IMR-90 (cell line): ENCODE results near the gene KRTAP10-1. TPM values are rescaled to one million over a fixed set of nuclear protein-coding genes. Genes with fewer than 3 reads are reported as not detected.

ENCODE experiments used
- ATAC-seq: fragments of 200-7000 bp; cut with Tn5 transposase; 2 replicates; pipeline ENCODE4 v1.9.1; 2020; ENCODE audit warnings: low read depth, mild to moderate bottlenecking, moderate library complexity
- BruUV-seq: library from RNA; stranded (reverse); fragments of 400-500 nt; replicated peaks from 2 replicates; lab custom pipeline; 2021; lab: Mats Ljungman, UMichigan
- CTCF ChIA-PET: fragments of 300-600 bp; formaldehyde crosslinking; extraction: SDS; loops from one replicate; lab custom pipeline; 2021; ENCODE audit warnings: antibody characterized with exemption; lab: Yijun Ruan, JAX
- POLR2A ChIA-PET: fragments of 300-600 bp; sonication (Branson Sonifier 250); formaldehyde crosslinking; loops from one replicate; lab custom pipeline; 2022; ENCODE audit warnings: antibody characterized with exemption; ENCODE audit not compliant: unreplicated experiment; lab: Charles Lee
- DNase-seq: peaks from one replicate; pipeline ENCODE4 v3.0.0; 2013
- H2AFZ ChIP-seq: replicated peaks from 2 replicates; pipeline ENCODE3; 2013; ENCODE audit warnings: low read length, mild to moderate bottlenecking; ENCODE audit not compliant: poor library complexity
- H2AK5ac ChIP-seq: 2 replicates; pipeline ENCODE4 v1.6.1; 2013; ENCODE audit warnings: low read depth, low read length, inconsistent platforms
- H2AK9ac ChIP-seq: replicated peaks from 2 replicates; pipeline ENCODE3; 2013; ENCODE audit warnings: mild to moderate bottlenecking, low read depth, low read length, moderate library complexity; ENCODE audit not compliant: poor library complexity
- H2BK120ac ChIP-seq: 2 replicates; pipeline ENCODE4 v1.6.1; 2013; ENCODE audit warnings: low read depth, low read length, inconsistent platforms
- H2BK15ac ChIP-seq: 3 replicates; pipeline ENCODE4 v1.6.1; 2013; ENCODE audit warnings: low read depth, low read length, inconsistent platforms
- H2BK20ac ChIP-seq: 2 replicates; pipeline ENCODE4 v1.6.1; 2013; ENCODE audit warnings: low read depth, mild to moderate bottlenecking, inconsistent platforms, low read length, moderate library complexity
- H2BK5ac ChIP-seq: 2 replicates; pipeline ENCODE4 v1.6.1; 2013; ENCODE audit warnings: mild to moderate bottlenecking, low read depth, low read length, inconsistent platforms; ENCODE audit not compliant: poor library complexity, severe bottlenecking
- H3K14ac ChIP-seq: replicated peaks from 2 replicates; pipeline ENCODE4 v1.6.1; 2013; ENCODE audit warnings: low read depth, low read length, inconsistent platforms
- H3K18ac ChIP-seq: 2 replicates; pipeline ENCODE4 v1.6.1; 2013; ENCODE audit warnings: low read depth, low read length, control low read depth
- H3K23ac ChIP-seq: 2 replicates; pipeline ENCODE4 v1.6.1; 2013; ENCODE audit warnings: low read depth, low read length, inconsistent platforms
- H3K27ac ChIP-seq: 2 replicates; pipeline ENCODE4 v1.5.1; 2013; ENCODE audit warnings: mild to moderate bottlenecking, control low read depth, low read length; ENCODE audit not compliant: insufficient read depth
- H3K27me3 ChIP-seq: 2 replicates; pipeline ENCODE4 v1.6.1; 2013; ENCODE audit warnings: low read length; ENCODE audit not compliant: control insufficient read depth, insufficient read depth
- H3K36me3 ChIP-seq: 2 replicates; pipeline ENCODE4 v1.6.1; 2013; ENCODE audit warnings: low read length, mixed read lengths; ENCODE audit not compliant: control insufficient read depth, insufficient read depth
- H3K4ac ChIP-seq: 2 replicates; pipeline ENCODE4 v1.6.1; 2013; ENCODE audit warnings: low read depth, low read length, inconsistent platforms
- H3K4me1 ChIP-seq: 2 replicates; pipeline ENCODE4 v1.6.1; 2013; ENCODE audit warnings: low read length, mixed read lengths; ENCODE audit not compliant: control insufficient read depth, insufficient read depth
- H3K4me2 ChIP-seq: 2 replicates; pipeline ENCODE4 v1.6.1; 2013; ENCODE audit warnings: low read depth, mild to moderate bottlenecking, control low read depth, low read length, moderate library complexity
- H3K4me3 ChIP-seq: 2 replicates; pipeline ENCODE4 v1.5.1; 2013; ENCODE audit warnings: low read depth, mild to moderate bottlenecking, control low read depth, low read length, moderate library complexity; ENCODE audit not compliant: insufficient read depth
- H3K56ac ChIP-seq: 2 replicates; pipeline ENCODE4 v1.6.1; 2013; ENCODE audit warnings: low read length, inconsistent platforms; ENCODE audit not compliant: insufficient read depth; ENCODE audit errors: extremely low read depth
- H3K79me1 ChIP-seq, 2 experiments: 2 replicates each; pipeline ENCODE4 v1.6.1; 2013; ENCODE audit warnings: low read length in 2 of 2, inconsistent platforms in 1 of 2, low read depth in 1 of 2
- H3K9ac ChIP-seq: 2 replicates; pipeline ENCODE4 v1.6.1; 2013; ENCODE audit warnings: low read depth, low read length, control low read depth
- H3K9me1 ChIP-seq: 2 replicates; pipeline ENCODE4 v1.6.1; 2013; ENCODE audit warnings: low read length, inconsistent platforms; ENCODE audit not compliant: insufficient read depth
- H3K9me3 ChIP-seq: 2 replicates; pipeline ENCODE4 v1.6.1; 2013; ENCODE audit warnings: low read length; ENCODE audit not compliant: control insufficient read depth, insufficient read depth
- H4K20me1 ChIP-seq: 2 replicates; pipeline ENCODE4 v1.6.1; 2013; ENCODE audit warnings: low read length, inconsistent platforms; ENCODE audit not compliant: insufficient read depth
- H4K5ac ChIP-seq: 2 replicates; pipeline ENCODE4 v1.6.1; 2013; ENCODE audit warnings: mild to moderate bottlenecking, low read depth, low read length, control low read depth
- H4K8ac ChIP-seq, 2 experiments: 2 replicates each; pipeline ENCODE4 v1.6.1; 2013; ENCODE audit warnings: low read depth in 2 of 2, low read length in 2 of 2, control low read depth in 1 of 2, inconsistent platforms in 1 of 2
- H4K91ac ChIP-seq: 2 replicates; pipeline ENCODE4 v1.6.1; 2013; ENCODE audit warnings: low read depth, low read length, inconsistent platforms; ENCODE audit not compliant: insufficient read depth
- BHLHE40 ChIP-seq: fragments of 150-350 bp; IDR thresholded peaks from 2 replicates; pipeline ENCODE4 v1.6.1; 2016; ENCODE audit warnings: mild to moderate bottlenecking, low read depth, low read length
- CTCF ChIP-seq: conservative IDR thresholded peaks from 2 replicates; pipeline ENCODE4 v1.5.1; 2012; ENCODE audit warnings: mild to moderate bottlenecking, low read depth, low read length, improper control_type of control experiment
- FOS ChIP-seq: fragments of 150-350 bp; IDR thresholded peaks from 2 replicates; pipeline ENCODE4 v1.6.1; 2016; ENCODE audit warnings: low read depth, low read length
- MAFK ChIP-seq: IDR thresholded peaks from 2 replicates; pipeline ENCODE4 v1.6.1; 2012; ENCODE audit warnings: low read depth, low read length, improper control_type of control experiment
- NFE2L2 ChIP-seq: fragments of 150-350 bp; IDR thresholded peaks from 2 replicates; pipeline ENCODE4 v1.6.1; 2016; ENCODE audit warnings: low read depth, mild to moderate bottlenecking, low read length
- POLR2A ChIP-seq: IDR thresholded peaks from 2 replicates; pipeline ENCODE4 v1.6.1; 2012; ENCODE audit warnings: mild to moderate bottlenecking, low read depth, low read length
- RAD21 ChIP-seq: IDR thresholded peaks from 2 replicates; pipeline ENCODE4 v1.6.1; 2012; ENCODE audit warnings: low read length, improper control_type of control experiment
- RCOR1 ChIP-seq: IDR thresholded peaks from 2 replicates; pipeline ENCODE4 v1.6.1; 2012; ENCODE audit warnings: mild to moderate bottlenecking, low read length, improper control_type of control experiment; ENCODE audit not compliant: insufficient replicate concordance
- SMC3 ChIP-seq: fragments of 150-350 bp; IDR thresholded peaks from 2 replicates; pipeline ENCODE4 v1.6.1; 2016; ENCODE audit warnings: low read depth, mild to moderate bottlenecking, antibody characterized with exemption, low read length, moderate library complexity
- WGBS, 2 experiments: methylation state at CpG; one replicate each; pipeline versions ENCODE4 v1.1.5 to v1.1.7; 2013; ENCODE audit warnings: missing lambda C conversion rate in 2 of 2; ENCODE audit not compliant: insufficient read length in 1 of 2; ENCODE audit errors: extremely low coverage in 2 of 2; 5-methylcytosine and 5-hydroxymethylcytosine counted together
- dilution Hi-C: fragments of 300-500 bp; cut with HindIII; formaldehyde crosslinking; loops from one replicate; pipeline ENCODE4 v1.14.3; 2018; ENCODE audit warnings: low sequenced_read_pairs; ENCODE audit not compliant: unreplicated experiment
- in situ Hi-C: fragments of 300-500 bp; cut with MboI; formaldehyde crosslinking; loops from 3 replicates; pipeline ENCODE4 v1.14.3; 2019; ENCODE audit warnings: low sequenced_read_pairs, inconsistent platforms, mixed read lengths
- intact Hi-C: fragments of 100-400 bp; cut with micrococcal nuclease; formaldehyde crosslinking; loops from 2 replicates; pipeline ENCODE4 v1.10.0; 2022
- polyA plus RNA-seq, 3 experiments: library from polyadenylated mRNA; depleted of rRNA; stranded (reverse); fragments of >200 nt; gene quantifications; 2 replicates each; pipeline ENCODE4 v1.2.3, GENCODE V29; 2012; ENCODE audit warnings: low replicate concordance in 1 of 3
- total RNA-seq: library from RNA; depleted of rRNA; stranded (reverse); fragments of >200 nt; gene quantifications from 2 replicates; pipeline ENCODE4 v1.2.3, GENCODE V29; 2012
- TF ChIP-seq, protein P1 (sequence below): fragments of 150-350 bp; IDR thresholded peaks from 2 replicates; pipeline ENCODE4 v1.6.1; 2016; ENCODE audit warnings: low read depth, mild to moderate bottlenecking, low read length, moderate library complexity, borderline replicate concordance

Gene KRTAP10-1
- total and polyA plus RNA-seq, 2 of the 4 experiments (the other 2 are of a cell fraction), result not detected

DNA sequence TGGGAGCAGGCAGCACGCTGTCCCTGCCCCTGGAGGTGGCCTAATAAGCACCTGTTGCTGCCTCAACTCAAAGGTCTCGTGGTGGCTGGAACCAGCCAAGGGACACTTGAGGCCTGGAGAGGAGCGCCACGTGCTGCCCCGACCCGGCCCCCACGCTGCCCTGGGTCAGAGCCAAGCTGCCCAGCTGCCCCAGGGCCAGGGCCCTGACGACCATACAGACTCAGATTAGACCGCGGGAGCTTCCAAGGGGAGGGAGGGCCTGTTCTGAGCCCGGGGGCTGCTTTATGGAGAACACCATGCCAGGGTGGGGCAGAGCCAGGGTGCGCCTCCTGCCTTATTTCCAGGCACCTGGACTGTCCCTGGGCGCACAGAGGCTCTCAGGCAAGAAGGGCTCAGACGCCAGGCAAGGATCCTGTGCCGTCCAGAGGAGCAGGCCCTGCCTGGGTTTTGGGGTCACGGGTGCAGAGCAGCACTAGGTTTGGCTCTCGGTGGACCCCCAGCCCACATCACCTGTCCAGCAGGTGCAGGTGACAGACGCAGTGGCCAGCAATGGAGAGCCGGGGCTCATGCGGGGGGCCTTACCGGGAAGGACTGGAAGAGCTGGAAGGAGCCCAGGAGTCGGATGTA, 18.6 kb downstream of the KRTAP10-1 start:
- H3K23ac ChIP-seq, result no peak overlapping the region
- H4K91ac ChIP-seq, result no peak overlapping the region
- DNase-seq (no peak), ATAC-seq (no peak)
- H2BK20ac ChIP-seq, result no peak overlapping the region
- H3K4ac ChIP-seq, result no peak overlapping the region
- H4K20me1 ChIP-seq, result no peaks in the 10 kb centered on the region
- 73% methylated on average over 6 of the region's 22 CpGs; no CpG with 5 or more reads in 1 of the 2 experiments for WGBS, 2 experiments
- H3K14ac ChIP-seq, result no peak overlapping the region
- dilution Hi-C loops, result no loop called here
- H3K18ac ChIP-seq, result no peak overlapping the region
- H4K8ac ChIP-seq, result no peak overlapping the region
- H3K27ac ChIP-seq, result no peak overlapping the region
- in situ Hi-C loops, result loop anchor here (25.0 kb wide), 1 partner anchor 416 kb away; the partner anchor contains the start of gene SLX9
- H2BK15ac ChIP-seq, result no peak overlapping the region
- H3K9me1 ChIP-seq, result no peaks in the 10 kb centered on the region
- H2BK5ac ChIP-seq, result no peak overlapping the region
- H3K27me3 ChIP-seq, result no peaks in the 10 kb centered on the region
- H2AK5ac ChIP-seq, result no peak overlapping the region
- no peak overlapping the region for H3K56ac ChIP-seq
- no peak overlapping the region for H3K9ac ChIP-seq
- ChIA-PET POLR2A (no interaction called here), CTCF (no interaction called here)
- H3K4me3 ChIP-seq, result no peak overlapping the region
- intact Hi-C loops, result no loop called here
- no peak overlapping the region for H4K5ac ChIP-seq
- peaks cover 11% of the 10 kb centered on the region for H3K9me3 ChIP-seq
- H2AK9ac ChIP-seq, result no peak overlapping the region
- TF ChIP-seq BHLHE40, result no peak
- TF ChIP-seq POLR2A, result no peak
- no peak for TF ChIP-seq MAFK
- no peak for TF ChIP-seq NFE2L2
- no peak for TF ChIP-seq FOS
- TF ChIP-seq RAD21, result no peak
- no peak for TF ChIP-seq RCOR1
- TF ChIP-seq CTCF, result no peak
- TF ChIP-seq, protein P1, sequence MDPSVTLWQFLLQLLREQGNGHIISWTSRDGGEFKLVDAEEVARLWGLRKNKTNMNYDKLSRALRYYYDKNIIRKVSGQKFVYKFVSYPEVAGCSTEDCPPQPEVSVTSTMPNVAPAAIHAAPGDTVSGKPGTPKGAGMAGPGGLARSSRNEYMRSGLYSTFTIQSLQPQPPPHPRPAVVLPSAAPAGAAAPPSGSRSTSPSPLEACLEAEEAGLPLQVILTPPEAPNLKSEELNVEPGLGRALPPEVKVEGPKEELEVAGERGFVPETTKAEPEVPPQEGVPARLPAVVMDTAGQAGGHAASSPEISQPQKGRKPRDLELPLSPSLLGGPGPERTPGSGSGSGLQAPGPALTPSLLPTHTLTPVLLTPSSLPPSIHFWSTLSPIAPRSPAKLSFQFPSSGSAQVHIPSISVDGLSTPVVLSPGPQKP, result no peak
- TF ChIP-seq SMC3, result no peak
- H3K4me1 ChIP-seq, result no peaks in the 10 kb centered on the region
- no peaks in the 10 kb centered on the region for H3K79me1 ChIP-seq
- no peaks in the 10 kb centered on the region for H3K36me3 ChIP-seq
- no peak overlapping the region for H2BK120ac ChIP-seq
- no peak overlapping the region for H3K4me2 ChIP-seq
- BruUV-seq, result no TSS peak
- no peak overlapping the region for H2AFZ ChIP-seq
